K562 (cell line): ENCODE measurements around the gene SSTR1. TPM values are rescaled to one million over a fixed set of nuclear protein-coding genes. Genes with fewer than 3 reads are reported as not detected.

Experiments used
- ATAC-seq: fragments of 200-7000 bp; cut with Tn5 transposase; 3 replicates; pipeline ENCODE4 v1.9.1; 2020; ENCODE audit warnings: moderate library complexity
- BruUV-seq: library from RNA; stranded (reverse); fragments of 400-500 nt; replicated peaks from 2 replicates; lab custom pipeline; 2021; lab: Mats Ljungman, UMichigan
- CTCF ChIA-PET: fragments of 300-600 bp; formaldehyde crosslinking; extraction: SDS; loops from one replicate; lab custom pipeline; 2021; ENCODE audit warnings: low intra/inter-chr PET ratio; lab: Yijun Ruan, JAX
- POLR2A ChIA-PET: fragments of 300-600, 350-650 bp; sonication (Branson Sonifier 250); formaldehyde crosslinking; extraction: SDS; loops from one replicate; lab custom pipeline; 2021; ENCODE audit warnings: antibody characterized with exemption, inconsistent platforms; lab: Yijun Ruan, JAX
- DNase-seq, 4 experiments: peaks; one replicate each; pipeline versions ENCODE4 v3.0.0 to v3.0.0-alpha.2; 2011 to 2018; ENCODE audit warnings: low spot score in 3 of 4, mixed read lengths in 3 of 4; ENCODE audit errors: extremely low read depth in 1 of 4
- FAIRE-seq: peaks from 2 replicates; lab custom pipeline; 2011; peaks lifted over from hg19 to GRCh38; lab: Jason Lieb, UNC
- H2AFZ ChIP-seq: 2 replicates; pipeline ENCODE4 v1.6.0; 2011; ENCODE audit warnings: low read depth, low read length, control low read depth, inconsistent platforms
- H3K27ac ChIP-seq: fragments of 200-600 bp; 3 replicates; pipeline ENCODE4 v1.8.0; 2011; ENCODE audit warnings: low read depth, mild to moderate bottlenecking, control low read depth, inconsistent platforms, low read length, moderate library complexity, mixed read lengths; ENCODE audit errors: extremely low read depth
- H3K27me3 ChIP-seq, 2 experiments: fragments of 300-600 bp in 1 of 2; 2 replicates in 1 of 2; 3 replicates in 1 of 2; pipeline versions ENCODE4 v1.6.0 to v1.8.0; 2011; ENCODE audit warnings: inconsistent platforms in 2 of 2, low read length in 2 of 2, mild to moderate bottlenecking in 1 of 2, mixed read lengths in 1 of 2, moderate library complexity in 1 of 2; ENCODE audit not compliant: control insufficient read depth in 2 of 2, insufficient read depth in 2 of 2
- H3K36me3 ChIP-seq: fragments of 300-600 bp; 3 replicates; pipeline ENCODE4 v1.8.0; 2011; ENCODE audit warnings: mild to moderate bottlenecking, low read length, inconsistent platforms; ENCODE audit not compliant: control insufficient read depth, insufficient read depth
- H3K4me1 ChIP-seq, 2 experiments: fragments of 200-600 bp in 1 of 2; replicated peaks in 1 of 2; 2 replicates in 1 of 2; 3 replicates in 1 of 2; pipeline versions ENCODE4 v1.5.1 to v1.8.0; 2011; ENCODE audit warnings: inconsistent platforms in 2 of 2, low read length in 2 of 2, mild to moderate bottlenecking in 1 of 2, mixed read lengths in 1 of 2, moderate library complexity in 1 of 2; ENCODE audit not compliant: control insufficient read depth in 2 of 2, insufficient read depth in 2 of 2
- H3K4me2 ChIP-seq: 2 replicates; pipeline ENCODE4 v1.6.1; 2011; ENCODE audit warnings: low read length, control low read depth, inconsistent platforms, mixed read lengths; ENCODE audit not compliant: insufficient read depth
- H3K4me3 ChIP-seq: fragments of 200-600 bp; sonication (generic), shearing (Covaris generic); 2 replicates; pipeline ENCODE4 v1.5.1; 2016; ENCODE audit warnings: control low read depth, inconsistent platforms
- H3K79me2 ChIP-seq: fragments of 200-600 bp; 3 replicates; pipeline ENCODE4 v1.8.0; 2011; ENCODE audit warnings: low read length, inconsistent platforms; ENCODE audit not compliant: control insufficient read depth, insufficient read depth
- H3K9ac ChIP-seq, 2 experiments: 2 replicates each; pipeline versions ENCODE4 v1.6.0 to v1.6.1; 2011; ENCODE audit warnings: low read depth in 2 of 2, low read length in 2 of 2, control low read depth in 1 of 2, inconsistent platforms in 1 of 2, mild to moderate bottlenecking in 1 of 2, mixed read lengths in 1 of 2; ENCODE audit not compliant: insufficient read depth in 1 of 2
- H3K9me1 ChIP-seq: one replicate; pipeline ENCODE4 v1.6.0; 2011; ENCODE audit warnings: inconsistent platforms, mild to moderate bottlenecking, low read length, moderate library complexity; ENCODE audit not compliant: control insufficient read depth, insufficient read depth
- H3K9me3 ChIP-seq: replicated peaks from 2 replicates; pipeline ENCODE4 v1.5.1; 2011; ENCODE audit warnings: low read depth, low read length, inconsistent platforms; ENCODE audit not compliant: control insufficient read depth, insufficient read depth
- H4K20me1 ChIP-seq: replicated peaks from 2 replicates; pipeline ENCODE4 v1.6.1; 2011; ENCODE audit warnings: low read length, inconsistent platforms, mixed read lengths; ENCODE audit not compliant: control insufficient read depth, insufficient read depth
- KAT7 ChIP-seq: sonication (generic); formaldehyde crosslinking; IDR thresholded peaks from 2 replicates; pipeline ENCODE4 v1.8.0; 2022; ENCODE audit warnings: missing genetic modification reagents, mild to moderate bottlenecking, borderline replicate concordance
- NFIC ChIP-seq: fragments of 450-650 bp; IDR thresholded peaks from 2 replicates; pipeline ENCODE4 v1.6.1; 2017; ENCODE audit warnings: mild to moderate bottlenecking, inconsistent platforms
- SMARCA5 ChIP-seq: fragments of 450-650 bp; IDR thresholded peaks from 2 replicates; pipeline ENCODE4 v1.6.1; 2016
- ZBED1 ChIP-seq: IDR thresholded peaks from 2 replicates; pipeline ENCODE4 v1.6.1; 2014
- ZNF143 ChIP-seq: sonication (generic); formaldehyde crosslinking; IDR thresholded peaks from 2 replicates; pipeline ENCODE4 v1.9.0; 2022; ENCODE audit warnings: mild to moderate bottlenecking, missing genetic modification reagents
- ZNF146 ChIP-seq: IDR thresholded peaks from one replicate; pipeline ENCODE4 v1.6.1; 2018; ENCODE audit warnings: missing compliant biosample characterization; ENCODE audit not compliant: unreplicated experiment
- ZNF217 ChIP-seq: sonication (generic); formaldehyde crosslinking; IDR thresholded peaks from 2 replicates; pipeline ENCODE4 v1.8.0; 2022; ENCODE audit warnings: mild to moderate bottlenecking, missing genetic modification reagents
- WGBS: fragments of 100-300 bp; shearing (Covaris generic); methylation state at CpG from one replicate; pipeline ENCODE4 v1.1.6; 2016; ENCODE audit warnings: low coverage, mixed read lengths; ENCODE audit not compliant: insufficient coverage; ENCODE audit errors: missing lambda C conversion rate; 5-methylcytosine and 5-hydroxymethylcytosine counted together
- in situ Hi-C: fragments of 300-500 bp; cut with MboI; formaldehyde crosslinking; loops from 4 replicates; pipeline ENCODE4 v1.15.0; 2018; ENCODE audit warnings: inconsistent platforms, mixed read lengths
- intact Hi-C: fragments of 100-400 bp; cut with micrococcal nuclease; formaldehyde crosslinking; loops from 2 replicates; pipeline ENCODE4 v1.14.2; 2022
- polyA plus RNA-seq, 8 experiments: library from polyadenylated mRNA; depleted of rRNA in 4 of 8; stranded (reverse) in 5 of 8; unstranded in 3 of 8; fragments of >200 nt; fragmentation: Nextera tagmentation in 2 of 8; fragmentation: Illumina TruSeq in 1 of 8; extraction: Ambion mirVana in 2 of 8; extraction: Trizol in 1 of 8; gene quantifications; 2 replicates each; pipeline versions ENCODE4 v1.2.1 to v1.2.3, GENCODE V29; 2011 to 2014; ENCODE audit warnings: inconsistent platforms in 1 of 8, missing spikeins in 1 of 8
- total RNA-seq, 7 experiments: library from RNA; depleted of rRNA in 6 of 7; stranded (reverse); fragments of >200 nt in 6 of 7; fragmentation: Illumina TruSeq in 2 of 7; extraction: Trizol in 2 of 7; gene quantifications; 2 replicates each; pipeline versions ENCODE4 v1.2.1 to v1.2.3, GENCODE V29; 2011 to 2021; ENCODE audit warnings: low replicate concordance in 1 of 7
- TF ChIP-seq, protein P1 (sequence below), 2 experiments: IDR thresholded peaks; 2 replicates each; pipeline ENCODE4 v1.6.1; 2012; ENCODE audit warnings: improper control_type of control experiment in 2 of 2, low read depth in 2 of 2, low read length in 2 of 2, borderline replicate concordance in 1 of 2
- TF ChIP-seq, protein P2 (sequence below): fragments of 250-450 bp; sonication (Bioruptor Pico); IDR thresholded peaks from 2 replicates; pipeline ENCODE4 v1.8.0; 2021; ENCODE audit warnings: borderline replicate concordance, mild to moderate bottlenecking, moderate library complexity; ENCODE audit not compliant: poor library complexity, severe bottlenecking
- TF ChIP-seq, protein P3 (sequence below): fragments of 250-450 bp; sonication (Bioruptor Pico); IDR thresholded peaks from 2 replicates; pipeline ENCODE4 v1.5.0; 2021
- TF ChIP-seq, protein P4 (sequence below): conservative IDR thresholded peaks from 2 replicates; pipeline ENCODE4 v1.6.1; 2011; ENCODE audit warnings: low read depth, mild to moderate bottlenecking, low read length; ENCODE audit not compliant: control insufficient read depth
- TF ChIP-seq, protein P5 (sequence below): sonication (generic); formaldehyde crosslinking; IDR thresholded peaks from 2 replicates; pipeline ENCODE4 v1.8.0; 2022; ENCODE audit warnings: missing genetic modification reagents, mild to moderate bottlenecking, moderate library complexity, borderline replicate concordance
- TF ChIP-seq, protein P6 (sequence below): fragments of 450-650 bp; IDR thresholded peaks from 2 replicates; pipeline ENCODE4 v1.6.1; 2018; ENCODE audit not compliant: partially characterized antibody

SSTR1 gene
- total and polyA plus RNA-seq, 9 of the 15 experiments (the other 6 are each of a cell fraction or from before 2014, with no cell fraction given), result not detected

DNA sequence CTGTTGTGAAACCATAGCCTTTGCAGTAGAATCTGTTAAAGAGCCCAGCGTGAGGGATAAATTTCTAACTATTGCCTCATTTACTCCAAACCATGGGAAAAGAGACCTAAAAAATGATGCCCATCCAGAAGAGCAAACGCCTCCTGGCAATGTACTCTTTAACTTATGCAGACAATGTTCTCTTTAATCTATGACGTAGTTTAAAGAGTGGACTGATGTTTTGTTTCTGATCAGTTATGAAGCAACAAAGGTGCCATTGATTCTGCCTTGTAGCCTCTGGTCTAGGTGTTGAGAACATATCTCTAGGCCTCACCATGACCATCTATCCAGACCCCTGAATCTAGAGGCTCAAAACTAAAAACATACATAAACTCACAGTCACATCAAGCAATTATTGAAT, 13.4 kb downstream of the SSTR1 start:
- Histone ChIP-seq H3K9me3 (no peaks in the 10 kb centered on the region), H3K27ac (no peak overlapping the region), H3K4me1 (no peaks in the 10 kb centered on the region), H3K36me3 (no peaks in the 10 kb centered on the region), H4K20me1 (no peaks in the 10 kb centered on the region), H3K9me1 (no peaks in the 10 kb centered on the region)
- 0% methylated on average over 3 of the region's 3 CpGs for WGBS
- POLR2A ChIA-PET, result no interaction called here
- ATAC-seq, result no peak
- in situ Hi-C loops, result no loop called here
- TF ChIP-seq SMARCA5 (no peak), KAT7 (CRISPR knock-in tag) (no peak), ZNF143 (CRISPR knock-in tag) (no peak), ZBED1 (no peak), NFIC (no peak), ZNF217 (CRISPR knock-in tag) (no peak), ZNF146 (CRISPR knock-in tag) (no peak)
- TF ChIP-seq, protein P1, sequence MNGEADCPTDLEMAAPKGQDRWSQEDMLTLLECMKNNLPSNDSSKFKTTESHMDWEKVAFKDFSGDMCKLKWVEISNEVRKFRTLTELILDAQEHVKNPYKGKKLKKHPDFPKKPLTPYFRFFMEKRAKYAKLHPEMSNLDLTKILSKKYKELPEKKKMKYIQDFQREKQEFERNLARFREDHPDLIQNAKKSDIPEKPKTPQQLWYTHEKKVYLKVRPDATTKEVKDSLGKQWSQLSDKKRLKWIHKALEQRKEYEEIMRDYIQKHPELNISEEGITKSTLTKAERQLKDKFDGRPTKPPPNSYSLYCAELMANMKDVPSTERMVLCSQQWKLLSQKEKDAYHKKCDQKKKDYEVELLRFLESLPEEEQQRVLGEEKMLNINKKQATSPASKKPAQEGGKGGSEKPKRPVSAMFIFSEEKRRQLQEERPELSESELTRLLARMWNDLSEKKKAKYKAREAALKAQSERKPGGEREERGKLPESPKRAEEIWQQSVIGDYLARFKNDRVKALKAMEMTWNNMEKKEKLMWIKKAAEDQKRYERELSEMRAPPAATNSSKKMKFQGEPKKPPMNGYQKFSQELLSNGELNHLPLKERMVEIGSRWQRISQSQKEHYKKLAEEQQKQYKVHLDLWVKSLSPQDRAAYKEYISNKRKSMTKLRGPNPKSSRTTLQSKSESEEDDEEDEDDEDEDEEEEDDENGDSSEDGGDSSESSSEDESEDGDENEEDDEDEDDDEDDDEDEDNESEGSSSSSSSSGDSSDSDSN (IDR thresholded peaks at IDR 0.05; ENCODE audit: borderline replicate concordance in 1 of 2, low read depth in 2 of 2, low read length in 2 of 2), result no peak
- TF ChIP-seq, protein P2, sequence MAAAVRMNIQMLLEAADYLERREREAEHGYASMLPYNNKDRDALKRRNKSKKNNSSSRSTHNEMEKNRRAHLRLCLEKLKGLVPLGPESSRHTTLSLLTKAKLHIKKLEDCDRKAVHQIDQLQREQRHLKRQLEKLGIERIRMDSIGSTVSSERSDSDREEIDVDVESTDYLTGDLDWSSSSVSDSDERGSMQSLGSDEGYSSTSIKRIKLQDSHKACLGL (CRISPR knock-in tag), result no peak
- TF ChIP-seq, protein P3, sequence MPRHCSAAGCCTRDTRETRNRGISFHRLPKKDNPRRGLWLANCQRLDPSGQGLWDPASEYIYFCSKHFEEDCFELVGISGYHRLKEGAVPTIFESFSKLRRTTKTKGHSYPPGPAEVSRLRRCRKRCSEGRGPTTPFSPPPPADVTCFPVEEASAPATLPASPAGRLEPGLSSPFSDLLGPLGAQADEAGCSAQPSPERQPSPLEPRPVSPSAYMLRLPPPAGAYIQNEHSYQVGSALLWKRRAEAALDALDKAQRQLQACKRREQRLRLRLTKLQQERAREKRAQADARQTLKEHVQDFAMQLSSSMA (CRISPR knock-in tag), result no peak
- TF ChIP-seq, protein P4, sequence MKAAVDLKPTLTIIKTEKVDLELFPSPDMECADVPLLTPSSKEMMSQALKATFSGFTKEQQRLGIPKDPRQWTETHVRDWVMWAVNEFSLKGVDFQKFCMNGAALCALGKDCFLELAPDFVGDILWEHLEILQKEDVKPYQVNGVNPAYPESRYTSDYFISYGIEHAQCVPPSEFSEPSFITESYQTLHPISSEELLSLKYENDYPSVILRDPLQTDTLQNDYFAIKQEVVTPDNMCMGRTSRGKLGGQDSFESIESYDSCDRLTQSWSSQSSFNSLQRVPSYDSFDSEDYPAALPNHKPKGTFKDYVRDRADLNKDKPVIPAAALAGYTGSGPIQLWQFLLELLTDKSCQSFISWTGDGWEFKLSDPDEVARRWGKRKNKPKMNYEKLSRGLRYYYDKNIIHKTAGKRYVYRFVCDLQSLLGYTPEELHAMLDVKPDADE, result no peak
- TF ChIP-seq, protein P5, sequence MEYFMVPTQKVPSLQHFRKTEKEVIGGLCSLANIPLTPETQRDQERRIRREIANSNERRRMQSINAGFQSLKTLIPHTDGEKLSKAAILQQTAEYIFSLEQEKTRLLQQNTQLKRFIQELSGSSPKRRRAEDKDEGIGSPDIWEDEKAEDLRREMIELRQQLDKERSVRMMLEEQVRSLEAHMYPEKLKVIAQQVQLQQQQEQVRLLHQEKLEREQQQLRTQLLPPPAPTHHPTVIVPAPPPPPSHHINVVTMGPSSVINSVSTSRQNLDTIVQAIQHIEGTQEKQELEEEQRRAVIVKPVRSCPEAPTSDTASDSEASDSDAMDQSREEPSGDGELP (CRISPR knock-in tag), result no peak
- TF ChIP-seq, protein P6, sequence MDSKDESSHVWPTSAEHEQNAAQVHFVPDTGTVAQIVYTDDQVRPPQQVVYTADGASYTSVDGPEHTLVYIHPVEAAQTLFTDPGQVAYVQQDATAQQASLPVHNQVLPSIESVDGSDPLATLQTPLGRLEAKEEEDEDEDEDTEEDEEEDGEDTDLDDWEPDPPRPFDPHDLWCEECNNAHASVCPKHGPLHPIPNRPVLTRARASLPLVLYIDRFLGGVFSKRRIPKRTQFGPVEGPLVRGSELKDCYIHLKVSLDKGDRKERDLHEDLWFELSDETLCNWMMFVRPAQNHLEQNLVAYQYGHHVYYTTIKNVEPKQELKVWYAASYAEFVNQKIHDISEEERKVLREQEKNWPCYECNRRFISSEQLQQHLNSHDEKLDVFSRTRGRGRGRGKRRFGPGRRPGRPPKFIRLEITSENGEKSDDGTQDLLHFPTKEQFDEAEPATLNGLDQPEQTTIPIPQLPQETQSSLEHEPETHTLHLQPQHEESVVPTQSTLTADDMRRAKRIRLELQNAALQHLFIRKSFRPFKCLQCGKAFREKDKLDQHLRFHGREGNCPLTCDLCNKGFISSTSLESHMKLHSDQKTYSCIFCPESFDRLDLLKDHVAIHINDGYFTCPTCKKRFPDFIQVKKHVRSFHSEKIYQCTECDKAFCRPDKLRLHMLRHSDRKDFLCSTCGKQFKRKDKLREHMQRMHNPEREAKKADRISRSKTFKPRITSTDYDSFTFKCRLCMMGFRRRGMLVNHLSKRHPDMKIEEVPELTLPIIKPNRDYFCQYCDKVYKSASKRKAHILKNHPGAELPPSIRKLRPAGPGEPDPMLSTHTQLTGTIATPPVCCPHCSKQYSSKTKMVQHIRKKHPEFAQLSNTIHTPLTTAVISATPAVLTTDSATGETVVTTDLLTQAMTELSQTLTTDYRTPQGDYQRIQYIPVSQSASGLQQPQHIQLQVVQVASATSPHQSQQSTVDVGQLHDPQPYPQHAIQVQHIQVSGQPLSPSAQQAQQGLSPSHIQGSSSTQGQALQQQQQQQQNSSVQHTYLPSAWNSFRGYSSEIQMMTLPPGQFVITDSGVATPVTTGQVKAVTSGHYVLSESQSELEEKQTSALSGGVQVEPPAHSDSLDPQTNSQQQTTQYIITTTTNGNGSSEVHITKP, result no peak
- TF ChIP-seq, all 486 proteins: peak for 0
- Histone ChIP-seq H3K9ac (no peak overlapping the region), H3K4me2 (no peak overlapping the region), H3K27me3 (no peaks in the 10 kb centered on the region), H3K79me2 (no peaks in the 10 kb centered on the region), H3K4me3 (no peak overlapping the region), H2AFZ (no peak overlapping the region)
- no TSS peak for BruUV-seq
- FAIRE-seq, result no peak
- CTCF ChIA-PET, result no interaction called here
- intact Hi-C loops, result no loop called here
- no peak for DNase-seq
